D721Med (cell line): ENCODE measurements around the gene YIPF2.

Experiments used
- DNase-seq: peaks from one replicate; pipeline ENCODE4 v3.0.0; 2011; ENCODE audit warnings: low spot score; ENCODE audit not compliant: insufficient read length
- FAIRE-seq: peaks from 2 replicates; lab custom pipeline; 2011; peaks lifted over from hg19 to GRCh38; lab: Jason Lieb, UNC
- CTCF ChIP-seq: IDR thresholded peaks from 2 replicates; pipeline ENCODE4 v1.5.1; 2012; ENCODE audit warnings: mild to moderate bottlenecking, control low read depth; ENCODE audit not compliant: insufficient read depth; ENCODE audit errors: missing control alignments

YIPF2 gene

GRCh38 chr19:10916602-10917001, 11.8 kb downstream of the YIPF2 start:
- FAIRE-seq = no peak
- no peak for DNase-seq
- TF ChIP-seq CTCF = no peak

DNA sequence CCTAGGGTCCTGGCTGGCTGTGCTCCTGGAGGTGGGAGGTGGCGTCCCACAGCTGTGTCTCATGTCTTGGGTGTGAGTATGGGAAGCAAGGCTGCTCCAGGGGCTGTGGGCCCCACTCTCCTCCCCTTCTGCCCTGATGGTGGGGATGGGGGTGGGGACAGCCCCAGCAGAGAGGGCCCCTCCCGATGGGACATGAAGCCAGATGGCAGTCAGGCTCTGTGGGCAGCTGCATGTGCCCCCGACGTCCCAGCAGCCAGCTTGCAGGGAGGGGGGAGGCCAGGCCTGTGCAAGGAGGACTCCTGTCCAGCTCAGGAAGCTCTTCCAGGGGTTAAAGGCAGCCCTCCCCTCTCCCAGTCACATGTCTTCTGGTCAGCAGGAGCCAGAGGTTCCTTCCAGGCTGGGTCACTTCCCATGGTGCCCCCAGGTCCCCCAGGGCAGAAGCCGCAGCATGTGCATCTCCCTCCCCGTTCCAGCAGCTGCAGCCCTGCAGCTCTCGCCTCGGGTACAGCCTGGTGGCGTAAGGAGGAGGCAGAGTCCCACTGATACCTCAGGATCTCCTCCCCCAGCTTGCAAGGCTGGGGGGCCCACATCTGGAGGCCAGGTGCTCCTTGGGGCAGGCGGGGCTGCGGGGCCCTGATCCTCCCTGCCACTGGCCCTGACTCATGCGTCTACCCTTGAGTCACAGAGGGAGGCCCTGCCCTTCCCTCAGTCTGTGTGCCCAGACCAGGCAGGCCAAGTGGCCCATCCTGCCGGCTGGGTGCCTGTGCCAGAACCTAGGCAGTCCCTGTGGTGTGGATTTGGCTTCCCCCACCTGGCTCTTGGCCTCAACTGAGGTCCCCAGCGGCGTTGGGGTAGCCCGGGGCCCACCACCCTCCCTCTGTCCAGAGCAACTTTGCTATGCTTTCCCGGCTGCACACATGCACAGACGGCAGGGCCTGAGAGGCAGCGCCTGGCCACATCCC, 13.0 kb downstream of the YIPF2 start:
- no peak for TF ChIP-seq CTCF
- FAIRE-seq = no peak
- no peak for DNase-seq

DNA sequence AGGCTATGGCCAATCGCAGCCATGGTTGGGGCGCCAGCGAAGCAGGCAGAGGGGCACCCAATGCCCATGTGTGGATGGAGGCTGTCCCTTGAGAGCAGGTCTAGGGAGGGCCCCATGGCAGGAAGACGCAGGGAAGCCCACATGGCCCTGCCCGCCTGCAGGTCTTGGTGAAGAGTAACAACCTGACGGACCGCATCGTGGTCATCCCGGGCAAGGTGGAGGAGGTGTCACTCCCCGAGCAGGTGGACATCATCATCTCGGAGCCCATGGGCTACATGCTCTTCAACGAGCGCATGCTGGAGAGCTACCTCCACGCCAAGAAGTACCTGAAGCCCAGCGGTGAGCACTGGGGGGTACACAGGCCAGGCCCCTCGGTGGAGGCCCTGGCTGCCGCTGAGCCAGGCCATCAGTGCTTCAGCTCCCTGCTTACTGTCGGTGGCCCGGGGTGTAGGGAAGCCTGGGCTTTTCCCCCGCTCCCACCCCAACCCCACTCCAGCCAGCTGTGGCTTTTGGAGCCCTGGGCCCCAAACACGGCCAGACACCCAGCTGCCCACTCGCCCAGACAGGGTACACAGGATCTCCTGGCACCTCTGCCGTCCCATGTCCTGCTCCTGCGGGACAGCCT, 14.6 kb downstream of the YIPF2 start:
- no peak for FAIRE-seq
- TF ChIP-seq CTCF = no peak

GRCh38 chr19:10912619-10913018, 15.8 kb downstream of the YIPF2 start:
- TF ChIP-seq CTCF = no peak

More for the DNA sequence above, 14.6 kb downstream of the YIPF2 start:
- no peak for DNase-seq

GRCh38 chr19:10911579-10912363, 16.7 kb downstream of the YIPF2 start:
- FAIRE-seq = no peak
- TF ChIP-seq CTCF = no peak
- no peak for DNase-seq

More at GRCh38 chr19:10912619-10913018, 15.8 kb downstream of the YIPF2 start:
- FAIRE-seq = no peak
- no peak for DNase-seq

- no peak for TF ChIP-seq CTCF
- no peak for FAIRE-seq
- no peak for DNase-seq
These were observed 20.0 kb downstream of the YIPF2 start for GRCh38 chr19:10908380-10908960.
